ENCODE data around the gene CINP.
"Not testable (repeated sequence)": the region's sequence is repeated elsewhere in the genome, so short reads cannot be mapped to it uniquely, and the experiment has no call there.

CINP gene

DNA sequence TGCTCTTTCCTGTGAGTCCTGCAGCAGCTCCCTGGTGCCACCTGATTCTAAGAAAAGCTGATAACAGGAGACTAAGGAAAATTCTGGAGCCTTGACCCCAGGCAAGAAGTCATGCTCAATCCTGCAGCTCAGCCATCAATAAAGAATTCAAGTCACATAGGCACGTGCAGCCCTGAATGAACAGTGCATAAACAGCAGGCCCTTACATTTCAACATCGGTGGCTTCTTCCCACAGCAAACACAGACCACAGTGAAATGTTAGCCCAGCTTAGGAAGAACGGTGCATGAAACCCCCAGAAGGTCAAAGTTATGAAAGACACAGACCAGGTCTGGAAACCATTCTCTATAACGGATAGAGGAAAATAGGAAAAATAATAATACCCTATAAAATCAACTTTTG lies 10.5 kb downstream of the CINP start:
- DNase-seq, result no peak

DNA sequence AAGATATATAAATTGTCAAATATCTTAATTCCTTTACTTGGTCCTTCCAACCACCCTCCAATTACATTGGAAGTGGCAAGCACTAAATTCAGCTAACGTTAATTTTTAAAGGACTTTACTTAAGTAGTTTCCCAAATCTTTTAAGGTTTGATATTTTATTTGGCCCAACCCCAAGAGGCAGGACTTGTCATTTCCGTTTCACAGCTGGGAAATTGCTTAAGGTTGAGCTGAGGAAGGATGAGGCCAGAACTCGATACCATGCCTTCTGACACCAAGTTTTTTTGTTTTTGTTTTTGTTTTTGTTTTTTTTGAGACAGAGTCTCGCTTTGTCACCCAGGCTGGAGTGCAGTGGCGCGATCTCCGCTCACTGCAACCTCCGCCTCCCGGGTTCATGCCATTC lies 11.1 kb downstream of the CINP start:
- DNase-seq, result not testable (repeated sequence)

DNA sequence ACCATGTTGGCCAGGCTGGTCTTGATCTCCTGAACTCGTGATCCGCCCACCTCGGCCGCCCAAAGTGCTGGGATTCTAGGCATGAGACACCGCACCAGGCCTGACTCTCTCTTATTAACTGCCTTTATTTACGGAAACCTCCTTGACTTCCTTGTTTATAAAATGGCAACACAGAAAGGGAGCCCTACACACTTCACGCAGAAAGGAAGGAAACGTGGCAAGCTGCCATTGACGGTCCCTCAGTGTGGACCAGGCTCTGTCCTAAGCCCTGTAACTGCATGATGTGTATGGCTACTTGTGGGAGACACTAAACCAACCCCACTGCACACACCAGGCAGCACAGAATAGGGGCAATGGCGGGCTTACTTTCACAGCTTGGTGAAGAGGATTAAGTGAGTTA lies 11.7 kb downstream of the CINP start:
- no peak for DNase-seq

DNA sequence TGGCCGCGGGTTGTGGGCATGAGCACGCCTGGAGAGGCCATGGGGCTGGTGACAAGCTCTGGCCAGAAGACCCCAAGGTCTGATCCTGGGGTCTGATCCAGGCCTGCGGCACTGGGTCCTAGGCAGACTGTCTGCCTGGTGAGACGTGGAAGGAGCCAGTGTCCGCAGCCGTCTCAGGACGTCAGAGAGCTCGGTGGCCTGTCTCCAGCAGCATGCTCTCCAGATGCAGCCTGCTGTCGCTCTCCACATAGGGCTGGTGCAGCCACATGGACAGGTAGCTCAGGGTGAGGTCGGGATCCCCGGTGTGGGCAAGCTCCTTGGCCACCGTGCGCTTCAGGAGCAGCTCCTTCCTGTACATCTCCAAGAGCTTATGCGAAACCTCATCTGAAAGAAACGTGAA lies 14.3 kb downstream of the CINP start:
- DNase-seq, result no peak

DNA sequence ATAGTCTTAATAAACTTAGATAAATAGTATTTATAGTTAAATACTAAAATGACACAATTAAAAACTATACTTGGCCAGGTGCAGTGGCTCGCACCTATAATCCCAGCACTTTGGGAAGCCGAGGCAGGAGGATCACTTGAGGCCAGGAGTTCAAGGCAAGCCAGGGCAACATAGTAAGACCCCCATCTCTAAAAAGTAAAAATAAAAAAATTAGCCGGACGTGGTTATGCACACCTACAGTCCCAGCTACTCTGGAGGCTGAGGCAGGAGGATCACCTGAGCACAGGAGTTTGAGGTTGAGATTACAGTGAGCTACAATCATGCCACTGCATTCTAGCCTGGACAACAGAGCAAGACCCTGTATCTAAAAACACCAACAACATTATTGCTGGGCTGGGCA lies 16.0 kb downstream of the CINP start:
- DNase-seq, result no peak

DNA sequence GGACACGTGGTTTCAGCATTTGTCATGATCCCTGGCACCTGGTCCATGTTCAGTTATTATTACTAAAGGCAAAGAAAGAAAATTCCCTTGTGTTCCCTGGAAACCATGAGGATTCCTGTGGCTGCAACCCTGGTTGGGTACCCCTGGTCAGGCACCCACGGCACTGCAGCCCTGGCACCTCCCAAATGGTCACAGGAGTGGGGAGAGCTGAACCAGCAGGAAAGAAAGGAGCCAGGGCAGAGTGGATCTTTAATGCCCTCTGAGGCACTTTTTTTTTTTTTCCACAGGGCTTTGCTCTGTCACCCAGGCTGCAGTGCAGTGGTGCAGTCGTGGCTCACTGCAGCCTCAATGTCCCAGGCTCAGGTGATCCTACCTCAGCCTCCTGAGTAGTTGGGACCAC lies 17.5 kb downstream of the CINP start:
- no peak for DNase-seq

DNA sequence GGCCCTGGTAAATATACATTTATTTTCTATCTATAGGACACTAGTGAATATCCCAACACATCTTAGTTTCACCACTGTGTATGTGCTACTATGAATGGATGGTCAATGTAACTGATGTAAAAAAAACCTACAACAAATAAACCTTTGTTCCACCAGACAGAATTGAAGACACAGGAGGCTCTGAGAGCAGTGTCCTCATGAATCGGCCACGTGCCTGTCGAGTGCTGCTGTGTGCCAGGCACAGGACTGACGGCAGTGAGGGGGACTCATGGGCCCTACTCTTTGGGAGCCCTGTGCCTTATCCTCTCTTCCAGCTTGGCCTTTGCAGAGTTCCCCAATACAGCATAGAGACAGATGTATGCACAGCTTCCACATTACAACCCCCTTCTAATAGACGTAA lies 18.2 kb downstream of the CINP start:
- DNase-seq, result no peak

DNA sequence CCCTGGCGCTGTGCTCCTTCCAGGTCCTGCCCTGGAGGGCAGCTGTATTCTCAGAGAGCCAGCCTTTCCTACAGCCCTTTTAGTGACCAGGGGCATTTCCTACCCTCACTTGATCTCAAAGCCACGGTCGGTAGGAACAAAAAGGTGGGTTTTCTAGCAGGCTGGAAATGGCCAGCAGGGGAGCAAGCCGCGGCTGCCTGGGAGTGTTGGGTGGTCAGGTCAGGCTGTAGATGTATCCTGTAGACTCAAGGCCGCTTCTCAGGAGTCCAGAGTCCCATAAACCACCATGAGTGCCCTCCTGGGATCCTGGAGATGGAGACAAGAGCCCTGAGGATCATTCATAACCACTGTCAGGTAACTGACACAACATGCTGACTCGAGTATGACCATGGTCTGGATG lies 18.6 kb downstream of the CINP start:
- no peak for DNase-seq

DNA sequence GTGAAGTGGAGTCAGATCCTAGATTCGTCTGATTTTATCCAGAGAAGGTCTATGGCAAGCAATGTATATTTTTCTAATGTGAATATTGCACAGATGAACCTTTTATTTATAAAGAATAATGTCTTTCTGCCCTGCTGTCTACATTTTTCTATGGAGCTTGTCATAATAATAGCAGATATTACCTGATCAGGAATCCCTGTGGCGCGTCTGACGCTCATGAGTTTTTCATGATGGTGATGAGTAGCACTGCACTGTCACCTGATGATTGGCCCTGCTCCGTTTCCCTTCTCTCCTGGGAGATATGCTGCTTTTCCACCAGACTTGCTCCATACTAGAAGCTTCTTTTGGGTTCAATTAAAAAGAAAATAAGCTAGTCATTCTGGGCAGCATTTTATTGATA lies 20.5 kb downstream of the CINP start:
- no peak for DNase-seq

DNA sequence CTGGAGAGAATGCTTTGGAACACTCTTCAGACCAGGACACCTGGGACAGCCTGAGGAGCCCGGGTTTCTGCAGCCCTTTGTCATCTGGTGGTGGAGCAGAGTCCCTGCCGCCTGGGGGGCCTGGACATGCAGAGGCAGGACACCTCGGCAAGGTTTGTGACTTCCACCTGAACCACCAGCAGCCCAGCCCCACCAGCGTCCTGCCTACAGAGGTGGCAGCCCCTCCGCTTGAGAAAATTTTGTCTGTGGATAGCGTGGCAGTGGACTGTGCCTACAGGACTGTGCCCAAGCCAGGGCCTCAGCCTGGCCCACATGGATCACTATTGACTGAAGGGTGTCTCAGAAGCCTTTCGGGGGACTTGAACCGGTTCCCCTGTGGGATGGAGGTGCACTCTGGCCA lies 21.1 kb downstream of the CINP start:
- DNase-seq, result no peak

DNA sequence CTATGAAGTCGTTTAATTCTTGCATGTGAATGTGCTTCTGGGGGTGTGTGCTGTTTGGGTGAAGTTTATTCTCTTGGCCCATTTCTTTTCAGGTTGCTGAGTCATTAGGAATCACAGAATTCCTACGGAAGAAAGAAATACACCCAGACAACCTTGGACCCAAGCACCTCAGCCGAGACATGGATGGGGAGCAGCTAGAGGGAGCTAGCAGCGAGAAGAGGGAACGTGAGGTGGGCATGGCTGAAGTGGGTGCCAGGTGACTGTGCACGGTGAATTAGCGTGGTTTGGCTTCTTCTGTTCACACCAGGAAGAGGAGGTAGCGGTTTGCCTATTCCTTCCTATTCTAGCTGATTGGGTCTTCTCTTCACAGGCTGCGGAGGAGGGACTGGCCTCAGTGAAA lies 24.0 kb downstream of the CINP start:
- no peak for DNase-seq

DNA sequence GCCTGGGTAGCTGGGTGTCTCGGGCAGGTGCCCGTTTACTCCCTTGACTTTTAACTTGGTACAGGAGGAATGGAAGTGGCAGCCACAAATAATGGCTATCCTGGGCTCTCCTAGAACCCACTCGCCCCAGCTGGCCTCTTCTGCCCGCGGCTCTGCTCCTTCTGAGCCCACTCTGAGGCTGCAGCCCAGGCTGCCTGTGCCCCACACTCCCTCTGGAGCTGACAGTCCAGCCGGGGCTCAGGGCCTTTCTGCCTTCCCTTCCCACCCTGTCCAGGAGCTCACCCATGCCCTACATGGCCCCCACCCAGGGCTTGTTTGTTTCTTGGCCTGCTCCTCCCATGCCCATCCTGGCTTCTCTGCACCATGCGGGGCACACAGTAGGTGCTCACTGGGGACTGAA lies 27.5 kb downstream of the CINP start:
- DNase-seq, result no peak

DNA sequence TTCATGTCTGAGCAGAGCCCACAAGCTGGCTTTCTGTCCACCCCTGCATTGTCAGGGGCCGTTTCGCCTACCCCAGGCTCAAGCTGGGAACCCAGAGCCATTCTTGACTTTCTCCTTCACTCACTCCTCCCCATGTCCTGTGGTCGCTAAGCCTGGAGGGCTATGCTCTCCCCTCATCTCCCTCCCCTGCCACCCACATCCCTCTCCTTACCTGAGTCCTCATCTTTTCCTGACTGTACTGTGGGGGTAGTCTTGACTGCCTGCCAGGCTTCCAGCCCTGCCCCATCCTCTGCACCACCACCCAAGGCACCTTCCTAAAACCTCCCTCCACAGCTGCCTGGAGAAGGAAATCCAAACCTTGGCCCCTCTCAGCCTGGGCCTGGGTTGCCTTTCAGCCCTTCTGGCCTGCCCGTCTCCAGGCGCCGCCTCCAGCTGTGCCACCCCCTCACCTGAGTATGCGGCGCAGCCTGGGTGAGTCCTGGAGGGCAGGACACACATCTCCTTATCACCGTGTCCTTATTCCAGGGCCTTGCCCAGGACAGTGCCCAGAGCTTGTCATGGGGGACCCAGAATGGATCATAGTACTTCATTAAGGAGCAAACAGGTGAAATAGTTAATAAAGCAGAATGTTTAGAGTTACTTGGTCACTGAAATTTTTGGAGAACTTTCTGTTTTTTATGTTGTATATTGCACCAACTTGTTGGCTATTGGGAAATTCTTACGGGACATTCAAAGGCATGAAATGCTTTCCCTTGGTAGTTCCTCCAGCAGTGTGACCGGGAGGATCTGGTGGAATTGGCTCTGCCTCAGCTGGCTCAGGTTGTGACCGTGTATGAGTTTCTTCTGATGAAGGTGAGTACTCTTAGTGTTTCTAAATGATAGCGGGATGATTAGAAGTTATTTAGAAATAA lies 28.6 kb downstream of the CINP start:
- DNase-seq, result no peak

DNA sequence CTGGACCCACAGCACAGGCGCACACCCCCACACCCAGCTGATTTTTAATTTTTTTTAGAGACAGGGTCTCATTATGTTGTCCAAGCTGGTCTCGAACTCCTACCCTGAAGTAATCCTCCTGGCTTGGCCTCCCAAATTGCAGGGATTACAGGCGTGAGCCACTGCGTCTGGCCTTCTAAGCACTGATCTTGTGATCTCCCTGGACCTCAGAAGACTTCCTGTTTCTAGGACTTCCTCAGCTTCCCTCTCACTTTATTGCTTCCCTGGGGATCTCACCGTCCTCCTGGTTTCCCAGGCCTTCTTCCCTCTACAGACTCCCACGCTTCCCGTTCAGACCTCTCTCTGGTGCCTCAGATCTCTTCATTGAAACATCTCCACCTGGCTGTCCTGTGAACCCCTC lies 29.3 kb downstream of the CINP start:
- DNase-seq, result no peak

DNA sequence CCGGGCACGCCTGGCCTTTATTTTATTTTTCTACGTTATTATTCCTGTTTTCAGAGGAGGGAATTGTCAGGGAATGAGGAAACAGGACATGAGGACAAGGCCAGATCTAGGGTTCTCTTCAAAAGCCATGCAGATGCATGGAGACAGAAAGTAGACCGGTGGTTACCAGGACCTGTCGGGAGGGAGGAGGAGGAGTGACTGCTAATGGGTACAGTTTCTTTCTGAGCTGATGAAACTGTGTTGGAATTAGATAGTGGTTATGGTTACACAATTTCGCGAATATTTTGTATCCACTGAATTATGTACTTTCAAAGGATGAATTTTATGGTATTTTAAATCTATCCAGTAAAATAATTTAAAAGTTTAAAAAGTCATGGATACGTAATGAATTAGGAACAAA lies 31.9 kb downstream of the CINP start:
- DNase-seq, result no peak

DNA sequence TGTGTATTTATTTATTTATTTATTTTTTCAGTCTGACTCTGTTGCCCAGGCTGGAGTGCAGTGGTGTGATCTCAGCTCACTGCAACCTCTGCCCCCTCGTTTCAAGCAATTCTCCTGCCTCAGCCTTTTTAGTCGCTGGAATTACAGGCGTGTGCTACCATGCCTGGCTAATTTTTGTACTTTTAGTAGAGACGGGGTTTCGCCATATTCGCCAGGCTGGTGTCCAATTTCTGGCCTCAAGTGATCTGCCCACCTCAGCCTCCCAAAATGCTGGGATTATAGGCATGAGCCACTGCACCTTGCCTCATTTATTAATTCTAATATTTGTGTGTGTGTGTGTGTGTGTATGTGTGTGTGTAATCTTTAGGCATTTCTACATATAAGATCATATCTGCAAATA lies 33.3 kb downstream of the CINP start:
- not testable (repeated sequence) for DNase-seq

DNA sequence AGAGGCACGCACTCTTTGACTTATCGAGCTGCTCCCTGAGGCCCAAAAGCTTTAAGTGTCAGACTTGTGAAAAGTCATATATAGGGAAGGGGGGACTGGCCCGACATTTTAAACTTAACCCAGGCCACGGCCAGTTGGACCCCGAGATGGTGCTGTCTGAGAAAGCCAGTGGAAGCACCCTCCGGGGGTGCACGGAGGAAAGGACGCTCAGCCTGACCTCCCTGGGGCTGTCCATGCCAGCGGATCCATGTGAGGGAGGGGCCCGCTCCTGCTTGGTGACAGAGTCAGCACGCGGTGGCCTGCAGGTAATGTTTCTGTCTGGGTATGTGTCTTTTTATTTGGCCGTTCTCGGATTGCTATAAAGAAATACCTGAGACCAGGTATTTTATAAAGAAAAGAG lies 36.1 kb downstream of the CINP start:
- DNase-seq, result no peak

DNA sequence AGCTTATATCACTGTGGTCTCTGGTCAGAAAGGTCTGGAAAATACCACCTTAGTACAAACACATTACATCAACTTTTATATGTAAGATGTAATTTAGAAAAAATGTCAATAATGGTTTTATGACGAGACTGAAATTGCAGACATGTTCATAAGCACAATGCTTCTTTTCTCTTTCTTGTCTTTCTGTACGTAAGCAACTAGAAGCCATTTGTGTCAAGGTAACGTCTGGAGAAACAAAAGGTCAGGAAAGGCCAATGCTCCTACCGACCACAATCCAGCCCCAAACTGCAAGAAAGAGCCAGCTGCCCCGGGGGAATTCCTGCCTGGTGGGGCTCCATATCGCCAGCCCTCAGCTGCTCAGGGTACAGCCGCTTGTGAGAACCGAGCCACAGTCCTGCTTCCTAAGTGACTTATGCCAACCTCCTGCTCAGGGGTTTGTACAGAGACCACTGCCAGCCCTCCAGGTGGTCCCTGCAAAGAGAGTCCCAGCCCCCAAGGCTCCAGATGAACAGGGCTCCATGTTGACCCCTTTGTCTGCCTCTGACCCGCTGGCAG lies 36.8 kb downstream of the CINP start:
- DNase-seq, result no peak

DNA sequence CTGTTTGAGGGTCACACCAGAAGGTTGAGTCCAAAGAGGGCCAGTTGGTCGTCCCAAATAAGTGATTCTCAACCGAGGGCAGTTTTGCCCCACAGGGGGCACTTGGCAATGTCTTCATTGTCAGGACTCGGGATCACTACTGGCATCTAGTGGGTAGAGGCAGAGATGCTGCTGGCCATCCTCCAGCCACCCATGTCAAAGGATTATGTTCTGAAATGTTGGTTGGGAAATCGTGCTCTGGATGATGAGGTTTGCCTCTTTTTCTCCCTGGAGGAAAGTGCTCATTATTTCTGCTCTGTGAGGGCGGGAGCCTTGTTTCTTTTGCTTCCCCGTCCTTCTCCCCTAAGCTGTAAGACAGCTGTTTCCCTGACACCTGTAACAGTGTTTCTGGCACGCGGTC lies 39.6 kb downstream of the CINP start:
- DNase-seq, result no peak

DNA sequence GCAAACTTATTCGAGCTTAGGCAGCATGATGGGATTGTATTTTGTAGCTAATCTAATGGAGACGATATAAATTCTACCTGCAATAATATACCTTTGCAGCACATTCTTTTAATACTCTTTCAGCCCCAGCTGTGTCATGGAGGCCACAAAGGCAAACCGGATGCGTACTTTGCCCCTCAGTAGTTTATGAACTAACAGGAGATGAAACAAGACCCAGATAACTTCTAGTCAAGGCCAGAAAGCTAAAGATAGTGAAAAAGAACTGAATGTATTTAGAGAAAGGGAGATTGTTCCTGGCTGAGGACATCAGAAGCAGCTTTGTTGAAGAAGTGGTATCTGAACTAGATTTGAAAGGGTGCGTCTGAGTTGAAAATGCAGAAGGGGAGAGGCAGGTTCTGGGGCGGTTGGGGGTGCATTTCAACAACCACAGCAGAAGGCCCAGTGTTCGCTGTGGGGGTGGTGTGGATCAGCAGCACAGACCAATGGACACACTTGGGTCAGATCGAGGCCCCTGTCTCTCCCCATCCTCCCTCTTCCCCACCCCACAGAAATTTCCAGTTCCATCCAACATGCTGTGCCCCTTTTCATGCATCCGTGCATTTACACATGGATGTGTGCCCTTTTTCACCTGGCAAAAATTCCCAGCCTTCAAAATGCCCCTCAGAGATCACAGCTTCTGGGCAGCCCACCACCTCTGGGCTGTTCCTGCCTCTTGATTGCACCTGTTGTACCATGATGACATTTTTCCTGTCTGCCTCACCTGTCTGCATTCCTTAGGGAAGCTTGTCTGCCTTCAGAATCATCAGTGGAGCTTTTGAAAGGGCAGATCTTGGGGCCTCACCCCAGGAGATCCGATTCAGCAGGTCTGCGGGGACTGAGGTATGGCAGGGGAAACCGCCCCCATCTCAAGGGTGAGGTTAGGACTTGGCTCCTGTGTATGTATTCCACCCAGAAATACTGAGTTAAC lies 41.0 kb downstream of the CINP start:
- no peak for DNase-seq

DNA sequence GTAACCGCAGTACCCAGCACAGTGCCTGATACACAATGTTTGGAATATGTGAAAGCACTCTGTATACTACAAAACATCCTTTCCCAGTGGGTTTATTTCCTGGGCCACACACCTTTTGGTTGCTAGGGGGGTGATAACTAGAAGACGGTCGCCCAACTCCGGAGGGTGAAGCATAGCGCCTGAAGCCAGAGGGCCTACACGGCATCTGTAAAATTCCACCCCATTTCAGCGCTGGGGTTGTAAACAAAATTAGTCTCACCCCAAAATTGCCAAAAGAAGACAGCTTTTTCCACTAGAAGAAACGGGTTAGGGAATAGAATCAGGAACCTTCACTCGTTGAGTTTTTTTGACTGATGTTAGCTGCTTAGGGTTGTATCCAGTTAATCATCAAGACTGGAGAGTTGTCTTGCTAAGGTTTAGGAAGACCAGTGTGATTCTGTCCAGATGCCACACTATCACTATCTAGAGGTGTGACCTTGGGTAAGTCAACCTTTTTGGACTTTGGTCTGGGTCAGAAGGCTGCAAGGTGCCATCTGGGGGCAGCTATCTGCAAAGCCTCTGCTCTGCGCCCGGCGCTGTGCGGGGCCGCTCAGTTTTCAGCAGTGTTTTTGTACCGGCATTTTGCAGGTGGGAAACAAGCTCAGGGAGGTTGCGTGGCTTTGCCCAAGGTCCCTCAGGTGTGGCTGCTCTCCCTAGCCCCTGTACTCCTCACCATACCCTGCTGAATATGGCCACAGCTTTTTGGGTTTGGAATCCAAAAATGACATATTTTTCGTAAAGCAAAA lies 41.8 kb downstream of the CINP start:
- DNase-seq, result no peak

DNA sequence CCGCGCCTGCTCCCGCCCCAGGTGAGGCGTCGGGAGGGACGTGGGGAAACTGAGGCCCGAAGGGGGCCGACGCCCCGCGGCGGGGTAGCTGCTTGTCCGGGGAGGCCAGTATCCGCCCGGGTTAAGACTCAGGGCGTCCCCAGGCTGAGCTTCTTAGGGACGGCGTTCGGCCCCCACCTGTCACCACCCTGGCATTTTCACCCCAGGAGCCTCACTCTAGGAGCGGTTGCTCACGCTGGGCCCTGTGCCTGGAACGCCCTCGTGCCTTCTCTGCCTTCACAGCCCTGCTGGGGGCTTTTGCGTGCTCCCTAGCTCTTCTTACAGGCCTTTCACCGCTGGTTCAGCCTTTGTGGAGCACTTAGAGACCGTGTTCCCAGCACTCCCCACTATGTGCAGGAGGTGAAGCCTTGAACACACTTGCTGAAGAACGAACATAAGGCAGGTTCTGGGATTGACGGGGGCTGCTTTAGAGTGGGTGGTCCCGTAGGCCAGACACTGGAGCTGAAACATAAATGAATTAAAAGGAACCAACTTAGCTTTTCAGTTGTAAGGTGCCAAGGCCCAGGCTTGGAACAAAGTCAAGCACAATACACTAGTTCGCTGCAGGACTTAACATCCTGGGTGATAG lies 42.5 kb downstream of the CINP start:
- peak; percentile 41 for DNase-seq
